Stimulated activated CD8-positive, alpha-beta memory T cell treated with anti-CD3 and anti-CD28 coated beads, Interleukin-7, amount 100 ng/mL, for 1 hour (primary cell): Measurements from ENCODE around the gene NUP188.

Experiments
- DNase-seq, 2 donors: peaks; one replicate each; pipeline ENCODE4 v3.0.0-alpha.2; 2020; ENCODE audit warnings: low read depth in 2 of 2

NUP188 gene

GRCh38 chr9:129007766-129008468 lies 60.4 kb downstream of the NUP188 start:
- DNase-seq, result no peak

- DNase-seq, result no peak
Observed at GRCh38 chr9:129008469-129008965, 61.0 kb downstream of the NUP188 start.

- no peak for DNase-seq
Observed at GRCh38 chr9:129008986-129009583, 61.6 kb downstream of the NUP188 start.

- DNase-seq, result no peak
Observed at GRCh38 chr9:129009584-129010141, 62.2 kb downstream of the NUP188 start.

- no peak for DNase-seq
Observed at GRCh38 chr9:129010267-129010975, 62.9 kb downstream of the NUP188 start.

GRCh38 chr9:129011170-129011569 lies 63.7 kb downstream of the NUP188 start:
- DNase-seq, result no peak

GRCh38 chr9:129011761-129012181 lies 64.3 kb downstream of the NUP188 start:
- DNase-seq, result no peak

- DNase-seq, result no peak
Observed at GRCh38 chr9:129012343-129012742, 64.8 kb downstream of the NUP188 start.

GRCh38 chr9:129012893-129013448 lies 65.5 kb downstream of the NUP188 start:
- no peak for DNase-seq

GRCh38 chr9:129013674-129014073 lies 66.2 kb downstream of the NUP188 start:
- no peak for DNase-seq

GRCh38 chr9:129014124-129014523 lies 66.6 kb downstream of the NUP188 start:
- no peak for DNase-seq

GRCh38 chr9:129014608-129015007 lies 67.1 kb downstream of the NUP188 start:
- no peak for DNase-seq

GRCh38 chr9:129021091-129021490 lies 73.6 kb downstream of the NUP188 start:
- DNase-seq, result no peak

- no peak for DNase-seq
Observed at GRCh38 chr9:129022037-129022436, 74.5 kb downstream of the NUP188 start.

- DNase-seq, result no peak
Observed at GRCh38 chr9:129023036-129023907, 75.8 kb downstream of the NUP188 start.

GRCh38 chr9:129023908-129024233 lies 76.4 kb downstream of the NUP188 start:
- no peak for DNase-seq

- DNase-seq, result no peak
Observed at GRCh38 chr9:129026442-129027223, 79.1 kb downstream of the NUP188 start.

- DNase-seq, result no peak
Observed at GRCh38 chr9:129027224-129027684, 79.8 kb downstream of the NUP188 start.

GRCh38 chr9:129027685-129028191 lies 80.2 kb downstream of the NUP188 start:
- peak in 1 of 2 donors; percentile 35 for DNase-seq
